Pancreas (tissue), 10 donors: ENCODE data around the gene PRR19. TPM values are rescaled to one million over a fixed set of nuclear protein-coding genes. Genes with fewer than 3 reads are reported as not detected.

Source experiments
- ATAC-seq, 4 donors: fragments of 200-7000 bp; cut with Tn5 transposase; one replicate each; pipeline versions ENCODE4 v1.8.0 to v1.9.1; 2020; ENCODE audit warnings: mild to moderate bottlenecking in 4 of 4, moderate library complexity in 4 of 4
- DNase-seq, 6 donors: peaks; one replicate each; pipeline ENCODE4 v3.0.0-alpha.2; 2020
- FAIRE-seq: peaks from 2 replicates; lab custom pipeline; 2012; peaks lifted over from hg19 to GRCh38; lab: Jason Lieb, UNC
- H3K27ac ChIP-seq, 4 donors: fragments of 200-600 bp; sonication (generic); 1 replicate in 3 of 4; 2 replicates in 1 of 4; pipeline versions ENCODE4 v1.5.0 to v1.8.0; 2020
- H3K27me3 ChIP-seq, 4 donors: fragments of 200-600 bp; one replicate each; pipeline ENCODE4 v1.8.0; 2021
- H3K36me3 ChIP-seq, 3 donors: fragments of 200-600 bp; sonication (generic) in 1 of 3; one replicate each; pipeline versions ENCODE4 v1.5.0 to v1.8.0; 2020 to 2021
- H3K4me1 ChIP-seq, 3 donors: fragments of 200-600 bp; one replicate each; pipeline ENCODE4 v1.8.0; 2021
- H3K4me3 ChIP-seq, 4 donors: fragments of 200-600 bp; sonication (generic) in 2 of 4; one replicate each; pipeline versions ENCODE4 v1.5.0 to v1.8.0; 2020 to 2021
- H3K9me3 ChIP-seq, 4 donors: fragments of 200-600 bp; one replicate each; pipeline ENCODE4 v1.8.0; 2021
- WGBS, 2 donors: extraction: QIAGEN DNeasy Blood & Tissue Kit; methylation state at CpG; one replicate each; pipeline ENCODE4 v1.1.7; 2013; 5-methylcytosine and 5-hydroxymethylcytosine counted together
- intact Hi-C, 3 donors: fragments of 100-400 bp; cut with DNase I; formaldehyde crosslinking; loops; one replicate each; pipeline versions ENCODE4 v1.11.1 to v1.14.2; 2022
- polyA plus RNA-seq, 2 donors: library from polyadenylated mRNA; stranded (reverse); fragments of 200-250 nt; gene quantifications; one replicate each; pipeline ENCODE4 v1.2.3, GENCODE V29; 2013
- total RNA-seq, 6 donors: library from RNA; stranded (reverse); fragmentation: NEBNext Ultra II Directional in 4 of 6; extraction: Animal tissue kit (Norgen Biotek cat#: 25700) in 4 of 6; gene quantifications; one replicate each; pipeline versions ENCODE4 v1.2.1 to v1.2.4, GENCODE V29; 2021 to 2023
- TF ChIP-seq, protein P1 (sequence below), 4 donors: fragments of 200-600 bp; sonication (generic) in 3 of 4; IDR thresholded peaks; one replicate each; pipeline versions ENCODE4 v1.5.0 to v1.8.0; 2021; ENCODE audit warnings: antibody characterized with exemption in 4 of 4
- donor health status: healthy with polysubstance abuse.
- donor health status: DM: no; HTN: no; CAD: no; lungs with moderate emphysema.
- donor health status: DM: no; HTN: no; CAD: no.
- donor health status: control.
- donor health status: control.
- donor health status: Bipolar disorder and iron deficiency.
- donor health status: DM: yes; HTN: yes; CAD: no.
- donor health status: DM: no; HTN: no; CAD: no.
- donor health status: DM: no; HTN: no; CAD: no.
- donor health status: DM: yes; HTN: yes; CAD: no.

The PRR19 gene
- total and polyA plus RNA-seq, 8 donors: 0.12 to 0.99 (median 0.37) TPM

DNA sequence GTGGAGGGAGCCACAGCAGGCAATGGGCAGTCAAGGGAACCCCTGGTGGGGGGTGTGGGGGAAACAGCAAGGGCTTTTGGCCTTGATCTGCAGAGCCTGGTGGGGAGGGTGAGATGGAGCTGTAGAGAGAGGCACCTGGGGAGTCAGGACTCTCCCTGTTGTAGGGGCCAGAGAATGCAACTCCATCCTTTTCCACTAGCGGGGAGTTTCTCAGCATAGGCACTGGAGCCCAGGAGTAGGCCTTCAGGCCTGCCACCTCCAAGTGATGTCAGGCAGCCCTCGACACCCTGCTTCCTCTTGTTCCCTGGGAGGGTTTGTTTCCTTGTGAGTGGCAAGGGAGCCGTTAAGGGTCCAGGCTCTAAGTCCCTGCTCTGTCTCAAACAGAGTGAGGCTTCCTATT, 48.5 kb downstream of the PRR19 start:
- FAIRE-seq (no peak), DNase-seq (peak in 1 of 6 donors; percentile 25), ATAC-seq (no peak)
- Histone ChIP-seq H3K27me3 (no peaks in the 10 kb centered on the region), H3K36me3 (peaks cover 0 to 7% (median 0%) of the 10 kb centered on the region in 3 donors), H3K4me1 (no peaks in the 10 kb centered on the region), H3K9me3 (no peaks in the 10 kb centered on the region), H3K4me3 (no peak overlapping the region), H3K27ac (no peak overlapping the region)
- intact Hi-C loops: no loop called here
- TF ChIP-seq, protein P1, sequence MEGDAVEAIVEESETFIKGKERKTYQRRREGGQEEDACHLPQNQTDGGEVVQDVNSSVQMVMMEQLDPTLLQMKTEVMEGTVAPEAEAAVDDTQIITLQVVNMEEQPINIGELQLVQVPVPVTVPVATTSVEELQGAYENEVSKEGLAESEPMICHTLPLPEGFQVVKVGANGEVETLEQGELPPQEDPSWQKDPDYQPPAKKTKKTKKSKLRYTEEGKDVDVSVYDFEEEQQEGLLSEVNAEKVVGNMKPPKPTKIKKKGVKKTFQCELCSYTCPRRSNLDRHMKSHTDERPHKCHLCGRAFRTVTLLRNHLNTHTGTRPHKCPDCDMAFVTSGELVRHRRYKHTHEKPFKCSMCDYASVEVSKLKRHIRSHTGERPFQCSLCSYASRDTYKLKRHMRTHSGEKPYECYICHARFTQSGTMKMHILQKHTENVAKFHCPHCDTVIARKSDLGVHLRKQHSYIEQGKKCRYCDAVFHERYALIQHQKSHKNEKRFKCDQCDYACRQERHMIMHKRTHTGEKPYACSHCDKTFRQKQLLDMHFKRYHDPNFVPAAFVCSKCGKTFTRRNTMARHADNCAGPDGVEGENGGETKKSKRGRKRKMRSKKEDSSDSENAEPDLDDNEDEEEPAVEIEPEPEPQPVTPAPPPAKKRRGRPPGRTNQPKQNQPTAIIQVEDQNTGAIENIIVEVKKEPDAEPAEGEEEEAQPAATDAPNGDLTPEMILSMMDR (IDR thresholded peaks at IDR 0.05): no peak
- WGBS, 2 donors: 94 to 99% methylated on average over 3 of the region's 3 CpGs

DNA sequence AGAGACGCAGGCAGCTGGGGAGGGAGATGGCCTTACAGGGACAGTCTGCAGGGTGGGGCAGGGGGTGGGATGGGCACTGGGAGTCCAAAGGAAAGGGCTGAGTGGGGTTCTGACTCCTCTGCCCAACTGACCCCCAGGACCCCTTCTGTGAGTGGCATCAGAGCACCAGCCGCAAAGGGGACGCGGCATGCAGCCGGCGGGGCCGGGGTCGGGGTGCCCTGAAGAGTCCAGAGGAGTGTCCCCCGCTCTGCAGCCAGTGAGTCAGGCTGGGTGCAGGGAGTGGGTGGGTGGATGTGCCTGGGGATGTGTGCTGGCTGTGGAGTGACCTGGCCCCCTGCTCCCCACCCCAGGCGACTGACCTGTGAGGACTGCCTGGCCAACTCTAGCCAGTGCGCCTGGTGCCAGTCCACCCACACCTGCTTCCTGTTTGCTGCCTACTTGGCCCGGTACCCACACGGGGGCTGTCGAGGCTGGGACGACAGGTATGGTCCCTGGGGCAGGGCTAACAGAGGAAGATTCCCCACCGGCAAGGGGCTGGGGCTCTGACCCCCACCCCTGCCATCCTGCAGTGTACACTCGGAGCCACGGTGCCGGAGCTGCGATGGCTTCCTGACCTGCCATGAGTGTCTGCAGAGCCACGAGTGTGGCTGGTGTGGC, 49.3 kb downstream of the PRR19 start:
- no peaks in the 10 kb centered on the region for H3K4me1 ChIP-seq
- peaks cover 0 to 7% (median 0%) of the 10 kb centered on the region in 3 donors for H3K36me3 ChIP-seq
- intact Hi-C loops: no loop called here
- H3K9me3 ChIP-seq: no peaks in the 10 kb centered on the region
- WGBS, 2 donors: 91 to 92% methylated on average over 16 to 21 of the region's 21 CpGs
- no peak overlapping the region for H3K4me3 ChIP-seq
- ATAC-seq (no peak), DNase-seq (peak in 1 of 6 donors; percentile 49), FAIRE-seq (no peak)
- no peak overlapping the region for H3K27ac ChIP-seq
- TF ChIP-seq, protein P1 (IDR thresholded peaks at IDR 0.05): no peak
- no peaks in the 10 kb centered on the region for H3K27me3 ChIP-seq

DNA sequence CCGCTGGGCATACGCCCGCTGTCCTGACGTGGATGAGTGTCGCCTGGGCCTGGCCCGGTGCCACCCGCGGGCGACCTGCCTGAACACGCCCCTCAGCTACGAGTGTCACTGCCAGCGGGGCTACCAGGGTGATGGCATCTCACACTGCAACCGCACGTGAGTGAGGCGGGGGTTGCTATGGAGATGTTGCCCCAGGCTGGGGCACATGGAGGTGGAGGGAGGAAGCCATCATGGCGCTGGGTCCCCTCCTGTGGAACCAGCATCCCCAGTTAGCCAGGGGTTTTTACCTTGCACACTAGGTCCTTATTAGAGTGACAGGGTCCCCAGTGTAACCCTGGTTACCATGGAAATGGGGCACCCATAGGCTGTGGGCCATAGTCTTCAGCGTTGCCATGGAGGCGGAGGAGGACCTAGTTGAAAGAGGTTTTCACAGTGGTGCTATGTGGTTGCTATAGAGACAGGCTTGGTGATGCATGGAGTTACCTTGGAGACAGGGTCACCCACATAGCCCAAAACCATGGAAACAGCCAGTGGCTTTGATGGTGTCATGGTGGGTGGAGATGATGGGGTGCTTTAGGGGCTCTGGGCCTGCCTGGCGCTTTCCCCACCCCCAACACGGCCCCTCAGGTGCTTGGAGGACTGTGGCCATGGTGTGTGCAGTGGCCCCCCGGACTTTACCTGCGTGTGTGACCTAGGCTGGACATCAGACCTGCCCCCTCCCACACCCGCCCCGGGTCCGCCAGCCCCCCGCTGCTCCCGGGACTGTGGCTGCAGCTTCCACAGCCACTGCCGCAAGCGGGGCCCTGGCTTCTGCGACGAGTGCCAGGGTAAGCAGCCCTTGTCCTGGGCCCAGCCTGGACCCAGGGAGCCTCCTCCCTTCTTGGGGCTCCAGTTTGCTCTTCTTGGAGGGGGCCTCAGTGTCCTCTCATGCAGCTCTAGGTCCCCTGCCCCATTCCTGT, 50.6 kb downstream of the PRR19 start:
- ATAC-seq (no peak), DNase-seq (peak in 1 of 6 donors; percentile 52), FAIRE-seq (no peak)
- Histone ChIP-seq H3K9me3 (no peaks in the 10 kb centered on the region), H3K4me1 (no peaks in the 10 kb centered on the region), H3K27ac (no peak overlapping the region), H3K27me3 (no peaks in the 10 kb centered on the region), H3K36me3 (peaks cover 0 to 17% (median 0%) of the 10 kb centered on the region in 3 donors), H3K4me3 (no peak overlapping the region)
- TF ChIP-seq, protein P1 (IDR thresholded peaks at IDR 0.05): no peak
- intact Hi-C loops: no loop called here
- WGBS, 2 donors: 90 to 92% methylated on average over 31 of the region's 31 CpGs

DNA sequence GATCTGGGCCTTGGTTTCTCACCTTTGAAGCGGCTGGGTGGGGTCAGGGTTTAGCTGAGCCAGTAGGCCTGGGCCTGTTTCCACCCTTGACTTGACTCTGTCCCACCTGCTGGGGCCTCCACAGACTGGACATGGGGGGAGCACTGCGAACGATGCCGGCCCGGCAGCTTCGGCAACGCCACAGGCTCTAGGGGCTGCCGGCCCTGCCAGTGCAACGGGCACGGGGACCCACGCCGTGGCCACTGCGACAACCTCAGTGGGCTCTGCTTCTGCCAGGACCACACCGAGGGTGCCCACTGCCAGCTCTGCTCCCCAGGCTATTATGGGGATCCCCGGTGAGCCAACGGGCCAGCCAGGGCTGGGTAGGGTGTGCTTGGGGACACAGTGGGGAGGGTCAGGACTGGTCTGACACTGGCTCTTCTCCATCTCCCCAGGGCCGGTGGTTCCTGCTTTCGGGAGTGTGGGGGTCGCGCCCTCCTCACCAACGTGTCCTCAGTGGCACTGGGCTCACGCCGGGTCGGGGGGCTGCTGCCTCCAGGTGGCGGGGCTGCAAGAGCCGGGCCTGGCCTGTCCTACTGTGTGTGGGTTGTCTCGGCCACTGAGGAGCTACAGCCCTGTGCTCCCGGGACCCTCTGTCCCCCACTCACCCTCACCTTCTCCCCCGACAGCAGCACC, 51.5 kb downstream of the PRR19 start:
- TF ChIP-seq, protein P1 (IDR thresholded peaks at IDR 0.05): no peak
- Histone ChIP-seq H3K36me3 (peaks cover 0 to 17% (median 0%) of the 10 kb centered on the region in 3 donors), H3K4me1 (no peaks in the 10 kb centered on the region), H3K27me3 (no peaks in the 10 kb centered on the region), H3K27ac (no peak overlapping the region), H3K4me3 (no peak overlapping the region), H3K9me3 (no peaks in the 10 kb centered on the region)
- no peak for FAIRE-seq
- intact Hi-C loops: no loop called here
- WGBS, 2 donors: 93 to 95% methylated on average over 24 to 29 of the region's 29 CpGs
- ATAC-seq: no peak
- DNase-seq: peak in 1 of 6 donors; percentile 69
